ENCODE data around the gene LDB3. TPM values are rescaled to one million over a fixed set of nuclear protein-coding genes. Genes with fewer than 3 reads are reported as not detected.
A peak's percentile ranks its signal among the peaks of the same experiment; 100 is the strongest.

The LDB3 gene
- total and polyA plus RNA-seq, 2 of the 8 experiments (the other 6 are each of a cell fraction or from before 2014, with no cell fraction given) = 0.20 to 0.43 TPM

GRCh38 chr10:86674912-86675311, 6.6 kb downstream of the LDB3 start:
- Histone ChIP-seq H3K4me3 (ENCODE audit: extremely low read depth in 1 of 4, insufficient read depth in 2 of 4, low read depth in 3 of 4, low read length in 4 of 4) (no peak overlapping the region), H2BK15ac (ENCODE audit: low read length) (no peak overlapping the region), H3K14ac (ENCODE audit: insufficient read length) (no peak overlapping the region), H3K9me3 (ENCODE audit: insufficient read depth in 2 of 2, low read depth in 1 of 2, low read length in 1 of 2) (no peaks in the 10 kb centered on the region), H3K79me1 (ENCODE audit: low read depth, low read length) (no peaks in the 10 kb centered on the region), H3K79me2 (ENCODE audit: control insufficient read depth in 1 of 2, insufficient read depth in 2 of 2, low read length in 2 of 2) (no peaks in the 10 kb centered on the region), H2BK20ac (ENCODE audit: low read length) (no peak overlapping the region), H3K27ac (ENCODE audit: low read depth, low read length) (no peak overlapping the region), H3K36me3 (ENCODE audit: control insufficient read depth in 2 of 4, insufficient read depth in 4 of 4, low read length in 3 of 4) (no peaks in the 10 kb centered on the region), H3K9ac (replicated peaks in 1 of 4; ENCODE audit: extremely low read depth in 1 of 4, low read depth in 3 of 4, low read length in 3 of 4) (no peak overlapping the region), H3K4me2 (ENCODE audit: insufficient read depth in 1 of 2, low read depth in 2 of 2, low read length in 2 of 2) (no peak overlapping the region), H4K8ac (ENCODE audit: extremely low read depth, insufficient read depth, low read length) (no peak overlapping the region), H3K56ac (replicated peaks; ENCODE audit: insufficient read length, low read depth, low read length) (no peak overlapping the region), H2BK12ac (ENCODE audit: low read depth, low read length) (peak overlapping the region; percentile 12; the same call in 1 of the 2 replicates), H4K91ac (replicated peaks; ENCODE audit: insufficient read length, low read length) (peak overlapping the region; percentile 55), H3K4ac (replicated peaks; ENCODE audit: insufficient read length, low read depth, low read length) (peak overlapping the region; percentile 46), H2AK5ac (ENCODE audit: low read depth, low read length) (no peak overlapping the region), H2BK120ac (replicated peaks; ENCODE audit: low read depth, low read length) (no peak overlapping the region), H3K23ac (ENCODE audit: insufficient read length) (no peak overlapping the region), H4K5ac (ENCODE audit: insufficient read length, low read depth, low read length) (no peak overlapping the region), H3K4me1 (replicated peaks in 1 of 4; ENCODE audit: control insufficient read depth in 3 of 4, insufficient read depth in 4 of 4, low read length in 3 of 4) (peaks cover 3 to 38% (median 21%) of the 10 kb centered on the region in 4 experiments), H3K27me3 (replicated peaks in 1 of 4; ENCODE audit: control insufficient read depth in 3 of 4, extremely low read depth in 1 of 4, insufficient read depth in 3 of 4, low read length in 3 of 4) (no peaks in the 10 kb centered on the region), H2AFZ (ENCODE audit: low read length) (no peak overlapping the region), H3K23me2 (ENCODE audit: low read depth, low read length) (no peaks in the 10 kb centered on the region), H3K18ac (ENCODE audit: extremely low read depth, low read length) (no peak overlapping the region; the same call in 1 of the 2 replicates), H4K20me1 (replicated peaks in 1 of 2; ENCODE audit: control insufficient read depth in 1 of 2, insufficient read depth in 2 of 2, low read length in 2 of 2) (no peaks in the 10 kb centered on the region), H2BK5ac (ENCODE audit: low read depth, low read length) (no peak overlapping the region)
- ChIA-PET POLR2A (ENCODE audit: partially characterized antibody) (interaction anchor here (1.9 kb wide), 1 partner anchor 9 kb away, joined by 4 read pairs; no protein-coding TSS in a partner anchor), CTCF (ENCODE audit: partially characterized antibody) (interaction anchor here (0.6 to 4.9 kb wide), 11 partner anchors 10 to 285 kb away, joined by 3 to 50 read pairs (median 4); no protein-coding TSS in a partner anchor)
- no peak for FAIRE-seq
- no peak for DNase-seq (ENCODE audit: low read depth in 1 of 2, low spot score in 2 of 2)
- 86% methylated on average over 3 of the region's 3 CpGs; no CpG with 5 or more reads in 1 of the 2 experiments for WGBS, 2 experiments (ENCODE audit: extremely low coverage in 1 of 2, insufficient coverage in 1 of 2, insufficient read length in 1 of 2, insufficient replicate concordance in 2 of 2, low coverage in 1 of 2, low lambda C conversion rate in 2 of 2, missing lambda C conversion rate in 1 of 2)
- TF ChIP-seq KDM4A (IDR thresholded peaks at IDR 0.05; ENCODE audit: low read depth, low read length, severe bottlenecking) (no peak), BACH1 (IDR thresholded peaks at IDR 0.05; ENCODE audit: low read length) (no peak), CTBP2 (IDR thresholded peaks at IDR 0.05; ENCODE audit: borderline replicate concordance, insufficient read depth, insufficient read length, low read length) (no peak), NANOG (IDR thresholded peaks at IDR 0.05; ENCODE audit: insufficient read depth, low read depth, low read length, poor library complexity, severe bottlenecking) (no peak), POLR2AphosphoS5 (IDR thresholded peaks at IDR 0.05; ENCODE audit: low read depth, low read length) (no peak), TEAD4 (IDR thresholded peaks at IDR 0.05; ENCODE audit: low read depth, low read length) (no peak), MAFK (IDR thresholded peaks at IDR 0.05; ENCODE audit: low read depth, low read length) (no peak), SP2 (IDR thresholded peaks at IDR 0.05; ENCODE audit: low read length) (no peak), CHD1 (IDR thresholded peaks at IDR 0.05; ENCODE audit: low read depth, low read length) (no peak), HDAC2 (IDR thresholded peaks at IDR 0.05; ENCODE audit: borderline replicate concordance in 1 of 2, low read depth in 2 of 2, low read length in 2 of 2) (no peak), POLR2A (IDR thresholded peaks at IDR 0.05; ENCODE audit: control extremely low read depth in 1 of 2, low read depth in 2 of 2, low read length in 2 of 2) (no peak), TAF1 (IDR thresholded peaks at IDR 0.05; ENCODE audit: low read depth, low read length) (no peak), TAF7 (optimal IDR thresholded peaks at IDR 0.05; ENCODE audit: borderline replicate concordance, low read depth, low read length) (no peak), BCL11A (IDR thresholded peaks at IDR 0.05; ENCODE audit: low read depth in 2 of 2, low read length in 2 of 2) (no peak)
- TF ChIP-seq, protein P1, sequence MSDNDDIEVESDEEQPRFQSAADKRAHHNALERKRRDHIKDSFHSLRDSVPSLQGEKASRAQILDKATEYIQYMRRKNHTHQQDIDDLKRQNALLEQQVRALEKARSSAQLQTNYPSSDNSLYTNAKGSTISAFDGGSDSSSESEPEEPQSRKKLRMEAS (IDR thresholded peaks at IDR 0.05) = no peak

All from H1 (cell line).